Right lobe of liver (tissue), 4 donors: ENCODE data around the gene SEC22A.

Experiments
- POLR2A ChIP-seq: fragments of 450-650 bp; IDR thresholded peaks from one replicate; pipeline ENCODE4 v1.6.1; 2017; ENCODE audit warnings: antibody characterized with exemption, mild to moderate bottlenecking
- TF ChIP-seq, protein P1 (sequence below), 4 donors: fragments of 200-600 bp in 3 of 4; fragments of 450-650 bp in 1 of 4; IDR thresholded peaks; one replicate each; pipeline versions ENCODE4 v1.5.1 to v1.8.0; 2016 to 2022; ENCODE audit warnings: antibody characterized with exemption in 4 of 4, mild to moderate bottlenecking in 2 of 4
- donor health status: DM: no; HTN: no; CAD: no.
- donor health status: DM: no; HTN: no; CAD: no.
- donor health status: DM: no; HTN: yes; CAD: no.

GRCh38 chr3:123307064-123307463, 105.3 kb downstream of the SEC22A start:
- TF ChIP-seq, protein P1, sequence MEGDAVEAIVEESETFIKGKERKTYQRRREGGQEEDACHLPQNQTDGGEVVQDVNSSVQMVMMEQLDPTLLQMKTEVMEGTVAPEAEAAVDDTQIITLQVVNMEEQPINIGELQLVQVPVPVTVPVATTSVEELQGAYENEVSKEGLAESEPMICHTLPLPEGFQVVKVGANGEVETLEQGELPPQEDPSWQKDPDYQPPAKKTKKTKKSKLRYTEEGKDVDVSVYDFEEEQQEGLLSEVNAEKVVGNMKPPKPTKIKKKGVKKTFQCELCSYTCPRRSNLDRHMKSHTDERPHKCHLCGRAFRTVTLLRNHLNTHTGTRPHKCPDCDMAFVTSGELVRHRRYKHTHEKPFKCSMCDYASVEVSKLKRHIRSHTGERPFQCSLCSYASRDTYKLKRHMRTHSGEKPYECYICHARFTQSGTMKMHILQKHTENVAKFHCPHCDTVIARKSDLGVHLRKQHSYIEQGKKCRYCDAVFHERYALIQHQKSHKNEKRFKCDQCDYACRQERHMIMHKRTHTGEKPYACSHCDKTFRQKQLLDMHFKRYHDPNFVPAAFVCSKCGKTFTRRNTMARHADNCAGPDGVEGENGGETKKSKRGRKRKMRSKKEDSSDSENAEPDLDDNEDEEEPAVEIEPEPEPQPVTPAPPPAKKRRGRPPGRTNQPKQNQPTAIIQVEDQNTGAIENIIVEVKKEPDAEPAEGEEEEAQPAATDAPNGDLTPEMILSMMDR (IDR thresholded peaks at IDR 0.05): no peak
- no peak for TF ChIP-seq POLR2A
